ENCODE measurements around the gene MYCBPAP.

MYCBPAP gene

GRCh38 chr17:50573866-50574611, 65.8 kb downstream of the MYCBPAP start:
- Histone ChIP-seq H3K36me3 (ENCODE audit: insufficient read depth, low read length) (no peaks in the 10 kb centered on the region), H3K9ac (ENCODE audit: low read depth, low read length) (no peak overlapping the region), H3K9me3 (ENCODE audit: control insufficient read depth, insufficient read depth, low read length) (no peaks in the 10 kb centered on the region), H3K4me1 (ENCODE audit: insufficient read depth, low read length) (peaks cover 12% of the 10 kb centered on the region)

- Histone ChIP-seq H3K9ac (ENCODE audit: low read depth, low read length) (no peak overlapping the region), H3K36me3 (ENCODE audit: insufficient read depth, low read length) (no peaks in the 10 kb centered on the region)
Observed at GRCh38 chr17:50575581-50576210, 67.5 kb downstream of the MYCBPAP start.

GRCh38 chr17:50576864-50577263, 68.6 kb downstream of the MYCBPAP start:
- H3K36me3 ChIP-seq (ENCODE audit: insufficient read depth, low read length), result no peaks in the 10 kb centered on the region
- H3K9me3 ChIP-seq (ENCODE audit: control insufficient read depth, insufficient read depth, low read length), result no peaks in the 10 kb centered on the region
- H3K4me1 ChIP-seq (ENCODE audit: insufficient read depth, low read length), result peaks cover 11% of the 10 kb centered on the region

More at GRCh38 chr17:50575581-50576210, 67.5 kb downstream of the MYCBPAP start:
- H3K4me1 ChIP-seq (ENCODE audit: insufficient read depth, low read length), result peaks cover 10% of the 10 kb centered on the region
- no peaks in the 10 kb centered on the region for H3K9me3 ChIP-seq (ENCODE audit: control insufficient read depth, insufficient read depth, low read length)

GRCh38 chr17:50577451-50577954, 69.3 kb downstream of the MYCBPAP start:
- Histone ChIP-seq H3K36me3 (ENCODE audit: insufficient read depth, low read length) (no peaks in the 10 kb centered on the region), H3K4me1 (ENCODE audit: insufficient read depth, low read length) (peaks cover 11% of the 10 kb centered on the region), H3K9me3 (ENCODE audit: control insufficient read depth, insufficient read depth, low read length) (no peaks in the 10 kb centered on the region), H3K9ac (ENCODE audit: low read depth, low read length) (no peak overlapping the region)

More at GRCh38 chr17:50576864-50577263, 68.6 kb downstream of the MYCBPAP start:
- no peak overlapping the region for H3K9ac ChIP-seq (ENCODE audit: low read depth, low read length)

GRCh38 chr17:50578173-50578572, 69.9 kb downstream of the MYCBPAP start:
- Histone ChIP-seq H3K9ac (ENCODE audit: low read depth, low read length) (no peak overlapping the region), H3K4me1 (ENCODE audit: insufficient read depth, low read length) (peaks cover 11% of the 10 kb centered on the region), H3K36me3 (ENCODE audit: insufficient read depth, low read length) (no peaks in the 10 kb centered on the region), H3K9me3 (ENCODE audit: control insufficient read depth, insufficient read depth, low read length) (no peaks in the 10 kb centered on the region)

- peaks cover 11% of the 10 kb centered on the region for H3K4me1 ChIP-seq (ENCODE audit: insufficient read depth, low read length)
- H3K9ac ChIP-seq (ENCODE audit: low read depth, low read length), result no peak overlapping the region
- H3K36me3 ChIP-seq (ENCODE audit: insufficient read depth, low read length), result no peaks in the 10 kb centered on the region
- H3K9me3 ChIP-seq (ENCODE audit: control insufficient read depth, insufficient read depth, low read length), result no peaks in the 10 kb centered on the region
Observed at GRCh38 chr17:50579399-50579798, 71.2 kb downstream of the MYCBPAP start.

GRCh38 chr17:50580646-50581045, 72.4 kb downstream of the MYCBPAP start:
- Histone ChIP-seq H3K36me3 (ENCODE audit: insufficient read depth, low read length) (no peaks in the 10 kb centered on the region), H3K9me3 (ENCODE audit: control insufficient read depth, insufficient read depth, low read length) (no peaks in the 10 kb centered on the region), H3K4me1 (ENCODE audit: insufficient read depth, low read length) (peaks cover 6% of the 10 kb centered on the region; the same call in 1 of the 2 replicates), H3K9ac (ENCODE audit: low read depth, low read length) (no peak overlapping the region)
